NCI-H69 (cell line): ENCODE results near the gene EPSTI1.

Source experiments
- DNase-seq: peaks from one replicate; lab custom pipeline; 2025; lab: John Stamatoyannopoulos, UW

Gene EPSTI1

DNA sequence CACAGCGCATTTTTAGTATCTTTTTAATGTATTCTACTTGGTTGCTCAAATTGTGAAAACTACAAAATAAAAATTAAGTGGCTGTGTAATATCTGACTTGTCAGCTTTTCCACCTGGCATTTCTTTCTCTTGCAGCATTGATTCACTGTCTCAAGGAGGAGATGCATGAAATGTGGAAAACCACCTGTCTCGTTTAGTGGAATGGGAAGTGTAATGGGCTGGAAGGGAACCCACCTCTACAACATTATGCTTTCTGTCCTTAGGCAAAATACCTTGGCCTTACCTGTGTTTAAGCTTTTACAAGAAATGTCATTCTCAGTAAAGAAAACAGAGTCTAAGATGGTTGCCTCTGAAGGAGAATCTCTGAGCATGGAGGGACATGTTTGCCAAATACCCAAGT is 142.8 kb downstream of the EPSTI1 start:
- DNase-seq: no peak

DNA sequence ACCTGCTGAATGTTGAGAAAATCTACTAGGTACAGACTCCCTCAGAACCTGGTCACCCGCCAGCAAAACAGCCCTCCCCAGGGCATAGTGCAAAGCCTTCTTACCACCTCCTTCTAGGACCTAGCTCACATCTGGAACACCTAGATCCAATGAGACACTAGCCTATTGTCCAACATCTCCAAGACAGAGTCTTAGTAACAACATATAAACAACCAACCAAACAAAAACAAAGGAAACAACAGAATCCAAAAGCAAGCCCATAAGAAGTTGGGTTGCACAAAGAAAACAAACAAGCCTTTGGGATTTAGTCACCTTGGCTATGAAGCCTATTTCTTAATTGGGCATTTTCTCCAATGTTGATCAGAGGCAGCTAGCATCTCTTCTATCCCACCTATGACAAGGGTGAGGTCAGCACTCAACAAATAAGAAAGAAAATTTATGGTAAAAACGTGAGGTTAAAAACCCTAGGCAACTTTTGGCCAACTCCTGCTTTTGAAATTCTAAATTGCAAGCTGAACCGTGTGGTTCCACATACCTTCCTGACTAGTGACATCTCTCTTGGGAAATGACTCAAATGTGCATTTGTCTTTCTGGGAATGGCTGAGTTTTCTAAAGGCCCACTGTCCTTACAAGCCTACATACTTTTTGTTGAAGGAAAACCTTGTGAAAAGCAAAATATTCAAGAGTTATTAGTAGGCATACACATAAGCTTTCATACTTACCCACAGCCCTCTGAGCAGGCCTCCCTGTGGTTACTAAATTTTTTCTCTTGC is 144.0 kb downstream of the EPSTI1 start:
- no peak for DNase-seq

DNA sequence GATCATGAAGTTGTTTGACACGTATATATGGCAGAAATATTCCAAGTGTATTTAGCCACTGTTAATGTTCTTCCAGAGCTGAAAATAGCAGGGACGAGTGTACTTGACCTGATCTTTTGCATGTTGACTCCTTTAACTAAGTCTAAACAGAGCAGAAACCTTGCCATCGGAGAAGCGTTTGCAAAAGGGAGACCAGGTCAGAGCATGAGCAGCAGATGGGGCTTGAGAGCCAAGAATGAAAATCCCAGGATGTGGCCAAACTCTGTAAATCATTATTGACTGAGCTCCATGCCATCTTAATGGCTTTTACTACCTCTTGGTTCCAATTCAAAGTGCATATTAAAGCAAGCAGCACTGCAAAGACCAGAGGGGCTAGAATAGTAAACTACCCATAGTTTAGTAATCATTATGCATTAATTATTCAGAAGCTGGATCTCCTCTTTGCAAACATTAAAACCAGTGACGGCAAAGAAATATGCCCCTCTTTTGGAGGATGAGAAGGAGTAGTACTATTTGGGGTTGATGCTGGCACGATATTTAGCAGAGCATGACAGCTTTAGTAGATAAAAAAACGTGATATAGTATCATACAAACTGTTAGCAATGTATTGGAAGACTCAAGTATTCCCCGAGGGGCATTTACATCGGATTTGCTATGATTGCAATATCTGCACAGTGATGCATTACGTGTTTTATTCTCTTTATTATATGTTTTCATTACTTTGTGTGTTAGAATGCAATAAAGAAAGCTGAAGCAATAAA is 154.9 kb downstream of the EPSTI1 start:
- peak; percentile 57 for DNase-seq
